Activated T-cell treated with anti-CD3 and anti-CD28 coated beads for 1 hour (primary cell): ENCODE measurements around the gene KRT17.
A peak's percentile ranks its signal among the peaks of the same experiment; 100 is the strongest.
"Not testable (repeated sequence)": the region's sequence is repeated elsewhere in the genome, so short reads cannot be mapped to it uniquely, and the experiment has no call there.

Experiments
- DNase-seq: peaks from one replicate; pipeline ENCODE4 v3.0.0-alpha.2; 2020; ENCODE audit warnings: low read depth

Gene KRT17

GRCh38 chr17:41653892-41654677 lies 29.7 kb upstream of the KRT17 start:
- DNase-seq, result no peak

DNA sequence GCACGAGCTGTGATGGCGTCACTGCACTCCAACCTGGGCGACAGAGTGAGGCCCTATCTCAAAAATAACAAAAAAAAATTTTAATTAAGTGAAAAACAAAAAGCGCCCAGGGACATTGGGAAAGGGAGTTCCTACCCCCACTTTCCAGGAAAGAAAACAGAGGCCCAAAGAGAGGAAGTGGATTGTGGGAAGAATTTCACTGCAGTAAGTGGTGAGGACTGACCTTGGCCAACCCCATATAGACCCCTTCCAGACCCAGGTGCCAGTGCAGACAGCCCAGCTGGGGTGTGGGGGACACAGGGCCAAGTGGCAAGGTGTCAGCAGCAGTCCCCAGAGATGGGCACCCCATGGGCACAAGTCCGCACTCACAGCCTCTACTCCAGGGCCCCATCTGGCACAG lies 29.0 kb upstream of the KRT17 start:
- no peak for DNase-seq

- no peak for DNase-seq
Observed at GRCh38 chr17:41652461-41652970, 28.1 kb upstream of the KRT17 start.

DNA sequence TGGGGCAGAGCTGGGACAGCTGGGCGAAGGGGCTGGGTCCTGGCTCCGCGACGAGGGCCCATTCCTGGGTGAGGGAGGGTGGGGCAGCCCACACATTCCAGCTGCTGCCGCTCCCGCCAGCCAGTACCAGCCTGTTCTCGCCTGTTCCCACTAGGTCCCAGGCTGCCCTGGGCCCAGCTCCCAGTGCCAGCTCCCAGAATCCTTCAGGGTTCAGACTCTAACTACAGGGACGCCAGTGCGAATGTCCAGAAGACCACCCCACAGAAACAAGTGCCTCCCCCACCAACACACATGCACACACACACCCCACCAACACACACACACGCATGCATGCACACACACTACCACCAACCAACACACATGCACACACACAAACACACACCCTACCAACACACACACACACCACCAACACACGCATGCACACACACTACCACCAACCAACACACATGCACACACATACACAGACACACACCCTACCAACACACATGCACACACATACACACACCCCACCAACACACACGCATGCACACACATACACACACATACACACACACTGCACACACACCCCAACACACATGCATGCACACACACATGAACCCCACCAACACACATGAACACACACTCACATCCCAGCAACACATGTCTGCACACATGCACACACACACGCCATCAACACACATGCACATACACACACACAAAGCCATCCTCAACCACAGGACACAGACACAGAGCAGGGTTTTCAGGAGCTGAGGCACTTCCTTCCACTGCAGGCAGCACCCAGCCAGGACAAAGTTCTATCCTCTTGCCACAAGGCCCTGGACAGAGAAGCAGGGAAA lies 27.5 kb upstream of the KRT17 start:
- DNase-seq, result no peak

DNA sequence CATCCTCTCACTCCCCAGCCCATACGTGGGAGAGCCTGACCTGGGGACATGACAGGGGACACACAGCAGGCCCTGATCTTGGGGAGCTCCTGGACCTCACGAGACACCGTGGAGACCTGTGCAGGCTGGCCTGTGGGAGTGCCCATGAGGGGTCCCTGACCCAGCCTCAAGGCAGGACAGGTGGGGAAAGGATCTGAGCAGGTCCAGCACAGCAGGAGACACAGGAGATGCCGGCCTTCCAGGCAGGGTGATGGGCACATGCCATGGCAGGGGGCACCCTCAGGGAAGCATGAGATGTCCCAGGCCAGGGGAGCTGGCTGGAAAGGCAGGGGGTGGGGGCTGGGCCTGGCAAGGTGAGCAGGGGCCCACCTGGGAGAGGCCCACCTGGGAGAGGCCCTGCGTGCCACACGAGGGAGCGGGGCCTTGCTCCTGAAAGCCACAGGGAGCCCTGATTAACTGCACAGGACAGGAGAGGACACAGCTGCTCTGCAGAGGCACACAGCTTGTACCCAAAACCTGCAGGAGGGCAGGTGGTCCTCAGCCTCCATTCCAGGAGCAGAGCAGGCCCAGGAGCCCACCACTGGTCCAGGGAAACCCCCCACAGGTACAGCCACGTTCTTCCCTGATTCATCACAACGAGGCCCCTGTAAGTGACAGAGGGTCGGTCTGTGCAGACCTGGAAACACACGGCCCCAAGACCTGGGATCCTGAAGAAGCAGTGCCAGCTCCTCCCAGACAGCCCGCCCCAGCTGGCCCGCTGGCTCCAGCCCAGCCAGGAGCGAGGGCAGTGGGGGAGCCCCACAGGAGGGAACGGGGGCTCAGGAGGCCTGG lies 26.6 kb upstream of the KRT17 start:
- DNase-seq, result no peak

- DNase-seq, result no peak
Observed at GRCh38 chr17:41649923-41650519, 25.6 kb upstream of the KRT17 start.

- peak; percentile 87 for DNase-seq
Observed at GRCh38 chr17:41648411-41649195, 24.2 kb upstream of the KRT17 start.

GRCh38 chr17:41647940-41648410 lies 23.6 kb upstream of the KRT17 start:
- peak; percentile 92 for DNase-seq

GRCh38 chr17:41647038-41647813 lies 22.9 kb upstream of the KRT17 start:
- DNase-seq, result no peak

- DNase-seq, result no peak
Observed at GRCh38 chr17:41642252-41643156, 18.1 kb upstream of the KRT17 start.

DNA sequence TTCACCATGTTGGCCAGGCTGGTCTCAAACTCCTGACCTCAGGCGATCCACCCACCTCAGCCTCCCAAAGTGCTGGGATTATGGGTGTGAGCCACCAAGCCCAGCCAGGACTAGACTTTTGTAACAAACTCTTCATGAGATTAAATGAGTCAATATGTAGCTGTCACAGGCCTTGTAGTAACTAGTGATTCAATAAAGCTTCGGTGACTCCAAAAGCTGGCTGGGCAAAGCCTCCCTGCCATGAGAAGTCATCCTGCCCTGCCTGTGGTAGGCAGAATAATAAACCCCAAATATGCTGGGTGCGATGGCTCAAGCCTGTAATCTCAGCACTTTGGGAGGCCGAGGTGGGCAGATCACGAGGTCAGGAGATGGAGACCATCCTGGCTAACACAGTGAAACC lies 16.2 kb upstream of the KRT17 start:
- not testable (repeated sequence) for DNase-seq

DNA sequence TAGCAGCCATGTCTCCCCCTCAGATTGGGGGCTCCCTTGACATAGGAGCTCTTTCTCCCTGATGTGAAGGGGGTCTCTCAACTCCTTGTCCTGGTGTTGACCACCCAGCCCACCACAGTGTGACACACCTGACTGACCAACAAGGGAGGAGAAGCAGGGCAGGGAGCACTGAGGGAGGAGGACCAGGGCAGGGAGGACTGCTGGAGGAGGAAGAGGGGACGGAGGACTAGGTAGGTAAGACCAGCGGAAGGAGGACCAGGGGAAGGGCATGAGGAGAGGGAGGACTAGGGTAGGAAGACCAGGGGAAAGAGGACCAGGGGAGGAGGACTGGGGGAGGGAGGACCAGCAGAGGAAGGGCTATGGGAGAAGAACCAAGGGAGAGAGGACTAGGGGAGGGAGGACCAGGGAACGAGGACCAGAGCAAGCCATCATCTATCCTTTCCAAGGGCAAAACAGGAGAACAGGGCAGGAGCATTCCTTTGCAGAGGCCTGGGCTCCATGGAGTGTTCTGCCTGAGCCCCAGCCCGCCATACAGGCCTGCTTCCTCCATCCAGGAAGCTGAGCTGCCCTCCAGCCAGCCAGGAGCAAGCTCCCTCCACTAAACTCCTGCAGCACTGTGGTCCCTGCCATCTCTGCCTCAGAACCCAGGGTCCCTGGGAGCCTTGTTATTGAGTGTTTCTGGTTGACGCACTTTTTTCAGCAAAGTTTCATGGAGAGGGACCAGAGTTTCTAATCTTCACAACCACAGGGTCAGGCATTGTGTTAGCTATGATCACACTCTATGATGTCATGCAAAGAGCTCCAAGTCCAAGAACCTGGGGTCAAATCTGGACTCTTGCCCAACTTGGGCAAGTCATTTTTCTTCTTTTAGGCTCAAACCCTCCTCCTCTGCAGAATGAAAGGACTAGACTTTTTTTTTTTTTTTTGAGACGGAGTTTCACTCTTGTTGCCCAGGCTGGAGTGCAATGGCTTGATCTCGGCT lies 15.4 kb upstream of the KRT17 start:
- no peak for DNase-seq

- DNase-seq, result no peak
Observed at GRCh38 chr17:41638941-41639340, 14.6 kb upstream of the KRT17 start.

DNA sequence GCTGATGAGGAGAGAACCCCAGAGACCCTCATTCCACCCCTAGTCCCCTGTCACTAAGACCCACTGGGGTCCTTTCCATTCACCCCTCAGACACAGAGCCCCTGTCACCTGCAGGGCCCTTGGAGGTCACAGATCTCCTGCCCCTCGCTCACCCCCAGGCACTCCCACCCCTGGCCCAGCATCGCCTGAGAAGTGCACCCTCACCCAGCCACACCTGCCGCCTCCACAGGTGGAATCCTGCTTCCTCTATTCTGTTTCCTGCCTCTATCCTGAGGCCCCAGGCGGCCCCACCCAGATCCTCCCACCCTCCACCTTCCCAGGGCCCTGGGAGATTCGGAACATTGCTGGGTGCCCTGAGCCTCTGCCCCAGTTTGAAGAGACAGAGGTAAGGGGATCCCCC lies 13.8 kb upstream of the KRT17 start:
- no peak for DNase-seq

DNA sequence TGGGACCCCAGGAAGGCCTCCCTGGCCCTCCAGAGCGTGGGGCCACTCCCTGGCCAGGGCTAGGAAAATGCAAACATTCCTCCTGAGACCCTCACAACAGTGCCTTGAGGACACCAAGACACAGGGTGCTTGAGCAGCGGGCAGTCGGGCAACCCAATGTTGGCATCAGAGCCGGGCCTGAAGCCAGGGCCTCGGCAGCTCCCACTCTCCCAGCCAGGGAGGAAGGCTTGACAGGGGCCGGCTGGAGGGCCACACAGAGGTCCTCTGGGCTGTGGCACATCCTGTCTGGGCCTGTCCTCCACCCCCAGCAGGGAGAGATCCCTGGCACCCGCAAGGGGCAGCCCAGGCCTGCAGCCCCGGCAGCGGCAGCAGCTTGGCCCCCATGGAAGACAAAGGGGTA lies 12.3 kb upstream of the KRT17 start:
- no peak for DNase-seq

GRCh38 chr17:41635121-41636097 lies 11.0 kb upstream of the KRT17 start:
- no peak for DNase-seq

- DNase-seq, result no peak
Observed at GRCh38 chr17:41634639-41635038, 10.3 kb upstream of the KRT17 start.
